GM12864 (cell line): Measurements from ENCODE around the gene POLR2F.

Experiments used
- DNase-seq: peaks from one replicate; pipeline ENCODE4 v3.0.0-alpha.2; 2011; ENCODE audit warnings: low read depth
- H3K4me3 ChIP-seq: 2 replicates; pipeline ENCODE4 v1.5.1; 2011; ENCODE audit warnings: mild to moderate bottlenecking, low read depth, low read length, control low read depth
- TF ChIP-seq, protein P1 (sequence below): IDR thresholded peaks from 2 replicates; pipeline ENCODE4 v1.5.1; 2011; ENCODE audit warnings: low read depth, mild to moderate bottlenecking, moderate library complexity, low read length, control low read depth, inconsistent platforms; ENCODE audit errors: missing control alignments

The POLR2F gene

DNA sequence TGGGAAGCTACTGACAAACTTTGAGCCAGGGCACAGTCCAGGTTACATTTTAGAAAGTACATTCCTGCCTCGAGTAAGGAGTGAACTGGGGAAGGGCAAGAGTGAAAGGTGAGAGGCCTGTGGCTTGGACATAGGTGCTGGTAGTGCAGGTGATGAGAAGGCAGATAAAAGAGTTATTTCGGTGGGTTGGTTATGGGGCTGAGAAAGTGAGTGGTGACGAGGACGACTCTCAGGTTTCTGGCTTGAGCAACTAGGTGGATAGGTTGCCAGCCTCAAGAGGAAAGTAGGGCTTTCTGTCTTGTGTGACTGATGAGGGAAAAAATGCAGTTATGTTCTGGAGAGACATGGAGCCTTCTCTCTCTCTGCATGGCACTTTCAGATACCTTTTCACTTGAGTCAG, 3.7 kb downstream of the POLR2F start:
- TF ChIP-seq, protein P1, sequence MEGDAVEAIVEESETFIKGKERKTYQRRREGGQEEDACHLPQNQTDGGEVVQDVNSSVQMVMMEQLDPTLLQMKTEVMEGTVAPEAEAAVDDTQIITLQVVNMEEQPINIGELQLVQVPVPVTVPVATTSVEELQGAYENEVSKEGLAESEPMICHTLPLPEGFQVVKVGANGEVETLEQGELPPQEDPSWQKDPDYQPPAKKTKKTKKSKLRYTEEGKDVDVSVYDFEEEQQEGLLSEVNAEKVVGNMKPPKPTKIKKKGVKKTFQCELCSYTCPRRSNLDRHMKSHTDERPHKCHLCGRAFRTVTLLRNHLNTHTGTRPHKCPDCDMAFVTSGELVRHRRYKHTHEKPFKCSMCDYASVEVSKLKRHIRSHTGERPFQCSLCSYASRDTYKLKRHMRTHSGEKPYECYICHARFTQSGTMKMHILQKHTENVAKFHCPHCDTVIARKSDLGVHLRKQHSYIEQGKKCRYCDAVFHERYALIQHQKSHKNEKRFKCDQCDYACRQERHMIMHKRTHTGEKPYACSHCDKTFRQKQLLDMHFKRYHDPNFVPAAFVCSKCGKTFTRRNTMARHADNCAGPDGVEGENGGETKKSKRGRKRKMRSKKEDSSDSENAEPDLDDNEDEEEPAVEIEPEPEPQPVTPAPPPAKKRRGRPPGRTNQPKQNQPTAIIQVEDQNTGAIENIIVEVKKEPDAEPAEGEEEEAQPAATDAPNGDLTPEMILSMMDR, result no peak
- DNase-seq, result no peak
- H3K4me3 ChIP-seq, result no peak overlapping the region

- no peak for DNase-seq
- TF ChIP-seq, protein P1, result no peak
- H3K4me3 ChIP-seq, result no peak overlapping the region
Observed at GRCh38 chr22:37959231-37959825, 5.8 kb downstream of the POLR2F start.

GRCh38 chr22:37961062-37961461, 7.6 kb downstream of the POLR2F start:
- no peak overlapping the region for H3K4me3 ChIP-seq
- DNase-seq, result no peak
- TF ChIP-seq, protein P1, result no peak

- TF ChIP-seq, protein P1, result no peak
- H3K4me3 ChIP-seq, result no peak overlapping the region
- DNase-seq, result no peak
Observed at GRCh38 chr22:37965940-37966664, 12.6 kb downstream of the POLR2F start.

- no peak for DNase-seq
- TF ChIP-seq, protein P1, result no peak
- H3K4me3 ChIP-seq, result no peak overlapping the region
Observed at GRCh38 chr22:37967147-37967546, 13.6 kb downstream of the POLR2F start.

DNA sequence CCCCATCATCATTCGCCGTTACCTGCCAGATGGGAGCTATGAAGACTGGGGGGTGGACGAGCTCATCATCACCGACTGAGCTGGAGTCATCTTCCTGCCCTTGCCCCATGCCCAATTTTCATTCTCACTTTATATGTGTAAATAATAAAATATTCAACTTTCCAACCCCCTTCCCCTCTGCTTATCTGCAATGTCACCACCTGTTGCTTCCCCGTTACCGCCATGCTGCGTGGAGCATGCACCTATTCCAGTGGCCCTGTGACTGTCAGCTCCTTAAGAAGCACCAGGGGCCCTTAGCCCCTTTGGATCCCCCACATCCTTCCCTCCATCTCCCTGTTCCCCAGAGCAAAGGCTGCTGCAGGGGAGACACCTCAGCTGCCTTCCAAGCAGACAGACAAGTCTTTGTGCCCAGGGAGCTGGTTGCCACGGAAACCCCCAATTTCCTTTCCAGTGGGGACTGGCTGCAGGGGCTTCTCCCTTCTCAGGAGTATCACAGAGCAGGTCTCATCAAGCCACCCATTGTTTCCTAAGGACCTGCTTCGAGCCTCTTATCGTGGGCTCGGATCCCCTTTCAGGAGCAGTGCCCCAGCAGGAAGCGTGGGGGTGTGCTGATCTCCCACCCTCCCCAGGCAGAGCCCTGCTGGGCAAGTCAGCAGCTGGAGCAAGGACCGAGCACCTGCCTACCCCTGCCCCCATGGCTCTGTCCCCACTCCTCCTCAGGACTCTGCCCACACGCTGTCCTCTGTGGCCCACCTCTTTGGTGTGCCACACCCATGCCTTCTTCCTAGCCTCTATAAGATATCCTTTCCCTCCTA, 14.3 kb downstream of the POLR2F start:
- no peak for DNase-seq
- TF ChIP-seq, protein P1, result no peak
- no peak overlapping the region for H3K4me3 ChIP-seq
